Tibial nerve (tissue), 4 donors: ENCODE data around the gene LRFN2. TPM values are rescaled to one million over a fixed set of nuclear protein-coding genes. Genes with fewer than 3 reads are reported as not detected.

Source experiments
- DNase-seq, 2 donors: peaks; one replicate each; pipeline ENCODE4 v3.0.0-alpha.2; 2019; ENCODE audit warnings: low spot score in 2 of 2
- H3K27ac ChIP-seq, 4 donors: fragments of 200-600 bp; sonication (generic) in 3 of 4; one replicate each; pipeline ENCODE4 v1.5.1; 2017 to 2019; ENCODE audit warnings: mild to moderate bottlenecking in 1 of 4
- H3K27me3 ChIP-seq, 2 donors: fragments of 200-600 bp; sonication (generic) in 1 of 2; one replicate each; pipeline versions ENCODE4 v1.5.1 to v1.6.0; 2017 to 2019
- H3K36me3 ChIP-seq, 3 donors: fragments of 200-600 bp; sonication (generic); one replicate each; pipeline ENCODE4 v1.5.1; 2018 to 2019
- H3K4me1 ChIP-seq, 4 donors: fragments of 200-600 bp; sonication (generic) in 3 of 4; one replicate each; pipeline ENCODE4 v1.5.1; 2017 to 2019
- H3K4me3 ChIP-seq, 4 donors: fragments of 200-600 bp; sonication (generic) in 3 of 4; one replicate each; pipeline ENCODE4 v1.5.1; 2017 to 2019; ENCODE audit warnings: mild to moderate bottlenecking in 1 of 4, moderate library complexity in 1 of 4
- H3K9me3 ChIP-seq, 4 donors: fragments of 200-600 bp; sonication (generic) in 3 of 4; one replicate each; pipeline ENCODE4 v1.5.1; 2017 to 2019
- EP300 ChIP-seq, 2 donors: sonication (generic); formaldehyde crosslinking; IDR thresholded peaks; one replicate each; pipeline ENCODE4 v1.6.1; 2017; ENCODE audit warnings: antibody characterized with exemption in 2 of 2, mild to moderate bottlenecking in 1 of 2
- POLR2A ChIP-seq, 2 donors: fragments of 450-650 bp; IDR thresholded peaks; one replicate each; pipeline ENCODE4 v1.6.1; 2017; ENCODE audit warnings: antibody characterized with exemption in 2 of 2, mild to moderate bottlenecking in 2 of 2, moderate library complexity in 2 of 2
- WGBS, 2 donors: methylation state at CpG; one replicate each; pipeline ENCODE4 v1.1.5; 2018; 5-methylcytosine and 5-hydroxymethylcytosine counted together
- total RNA-seq, 4 donors: library from RNA; depleted of rRNA; stranded (reverse); fragments of >200 nt; gene quantifications; one replicate each; pipeline ENCODE4 v1.1.0, GENCODE V29; 2016
- TF ChIP-seq, protein P1 (sequence below), 5 experiments: fragments of 200-600 bp in 3 of 5; fragments of 450-650 bp in 2 of 5; sonication (generic) in 3 of 5; IDR thresholded peaks; one replicate each; pipeline ENCODE4 v1.5.1; 2016 to 2019; ENCODE audit warnings: antibody characterized with exemption in 5 of 5, mild to moderate bottlenecking in 3 of 5, moderate library complexity in 2 of 5

LRFN2 gene
- total RNA-seq, 4 donors from 2014 or later, result not detected

DNA sequence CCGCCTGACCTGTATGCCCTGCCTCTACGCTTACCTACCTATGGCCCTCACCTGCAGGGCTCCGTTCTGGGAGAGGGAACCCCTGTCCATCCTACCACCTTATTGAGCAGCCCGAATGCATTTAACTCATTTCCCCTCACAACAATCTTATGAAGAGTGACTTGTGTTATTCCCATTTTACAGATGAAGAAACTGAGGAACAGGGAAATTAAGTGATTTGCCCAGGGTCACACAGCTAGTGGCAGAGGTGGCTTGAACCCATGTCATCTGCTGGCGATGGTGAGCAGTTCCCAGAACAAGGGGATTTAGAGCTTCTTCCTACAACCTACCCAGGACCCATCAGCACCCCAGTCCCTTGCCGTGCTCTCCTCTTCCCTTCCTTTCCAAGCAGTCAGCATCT is 42.3 kb upstream of the LRFN2 start:
- no peaks in the 10 kb centered on the region for H3K4me1 ChIP-seq
- no peaks in the 10 kb centered on the region for H3K27me3 ChIP-seq
- 92 to 94% methylated on average over 6 of the region's 6 CpGs for WGBS, 2 donors
- H3K4me3 ChIP-seq, result no peak overlapping the region
- DNase-seq, result no peak
- H3K9me3 ChIP-seq, result no peaks in the 10 kb centered on the region
- TF ChIP-seq, protein P1, sequence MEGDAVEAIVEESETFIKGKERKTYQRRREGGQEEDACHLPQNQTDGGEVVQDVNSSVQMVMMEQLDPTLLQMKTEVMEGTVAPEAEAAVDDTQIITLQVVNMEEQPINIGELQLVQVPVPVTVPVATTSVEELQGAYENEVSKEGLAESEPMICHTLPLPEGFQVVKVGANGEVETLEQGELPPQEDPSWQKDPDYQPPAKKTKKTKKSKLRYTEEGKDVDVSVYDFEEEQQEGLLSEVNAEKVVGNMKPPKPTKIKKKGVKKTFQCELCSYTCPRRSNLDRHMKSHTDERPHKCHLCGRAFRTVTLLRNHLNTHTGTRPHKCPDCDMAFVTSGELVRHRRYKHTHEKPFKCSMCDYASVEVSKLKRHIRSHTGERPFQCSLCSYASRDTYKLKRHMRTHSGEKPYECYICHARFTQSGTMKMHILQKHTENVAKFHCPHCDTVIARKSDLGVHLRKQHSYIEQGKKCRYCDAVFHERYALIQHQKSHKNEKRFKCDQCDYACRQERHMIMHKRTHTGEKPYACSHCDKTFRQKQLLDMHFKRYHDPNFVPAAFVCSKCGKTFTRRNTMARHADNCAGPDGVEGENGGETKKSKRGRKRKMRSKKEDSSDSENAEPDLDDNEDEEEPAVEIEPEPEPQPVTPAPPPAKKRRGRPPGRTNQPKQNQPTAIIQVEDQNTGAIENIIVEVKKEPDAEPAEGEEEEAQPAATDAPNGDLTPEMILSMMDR (IDR thresholded peaks at IDR 0.05), result no peak
- TF ChIP-seq POLR2A (IDR thresholded peaks at IDR 0.05) (no peak), EP300 (IDR thresholded peaks at IDR 0.05) (no peak)
- no peaks in the 10 kb centered on the region for H3K36me3 ChIP-seq
- no peak overlapping the region for H3K27ac ChIP-seq

DNA sequence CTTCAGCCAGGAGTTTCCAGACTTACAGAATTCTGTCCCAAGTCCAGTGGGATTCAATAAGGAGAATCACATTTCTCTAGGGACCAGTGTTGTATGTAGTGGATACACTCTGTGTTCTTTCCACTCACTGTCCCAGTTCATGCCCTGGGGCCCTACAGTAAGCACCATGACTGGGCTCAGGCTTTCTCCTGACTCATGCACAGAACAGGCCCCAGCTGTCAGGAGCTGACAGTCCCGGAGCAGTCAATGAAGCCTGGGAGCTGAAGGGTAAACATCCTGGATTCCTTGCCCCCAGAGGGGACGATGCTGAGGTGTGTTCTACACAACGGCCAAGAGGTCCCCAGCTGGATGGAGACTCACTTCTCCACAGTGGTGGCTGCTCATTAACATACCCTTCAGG is 40.2 kb upstream of the LRFN2 start:
- no peaks in the 10 kb centered on the region for H3K36me3 ChIP-seq
- TF ChIP-seq, protein P1 (IDR thresholded peaks at IDR 0.05), result no peak
- no peak for TF ChIP-seq EP300 (IDR thresholded peaks at IDR 0.05)
- TF ChIP-seq POLR2A (IDR thresholded peaks at IDR 0.05), result no peak
- no peak overlapping the region for H3K27ac ChIP-seq
- WGBS, 2 donors, result 46 to 50% methylated on average over 3 of the region's 3 CpGs
- H3K4me3 ChIP-seq, result no peak overlapping the region
- DNase-seq, result no peak
- H3K4me1 ChIP-seq, result no peaks in the 10 kb centered on the region
- H3K27me3 ChIP-seq, result no peaks in the 10 kb centered on the region
- no peaks in the 10 kb centered on the region for H3K9me3 ChIP-seq

DNA sequence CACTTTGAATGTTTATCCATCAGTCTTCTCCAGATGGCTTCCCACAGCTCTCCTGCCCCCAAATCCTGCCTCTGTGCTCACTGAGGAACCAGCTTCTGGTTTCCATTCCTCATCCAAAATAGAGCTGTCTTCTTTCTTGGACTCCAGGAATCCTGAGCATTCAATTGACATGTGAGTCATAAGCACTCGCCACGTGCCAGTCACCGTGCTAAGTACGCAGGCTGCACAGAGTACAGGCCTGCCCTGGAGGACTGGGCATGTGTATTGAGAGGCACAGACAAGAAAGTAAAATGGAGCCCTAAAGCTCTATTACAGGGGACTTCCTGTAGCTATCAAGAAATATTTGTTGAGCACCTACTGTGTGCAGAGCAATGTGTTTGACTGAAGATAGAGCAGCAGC is 39.7 kb upstream of the LRFN2 start:
- 84 to 89% methylated on average over 4 of the region's 4 CpGs for WGBS, 2 donors
- H3K27ac ChIP-seq, result no peak overlapping the region
- no peaks in the 10 kb centered on the region for H3K36me3 ChIP-seq
- TF ChIP-seq, protein P1 (IDR thresholded peaks at IDR 0.05), result no peak
- TF ChIP-seq EP300 (IDR thresholded peaks at IDR 0.05) (no peak), POLR2A (IDR thresholded peaks at IDR 0.05) (no peak)
- H3K27me3 ChIP-seq, result no peaks in the 10 kb centered on the region
- DNase-seq, result no peak
- H3K4me3 ChIP-seq, result no peak overlapping the region
- H3K9me3 ChIP-seq, result no peaks in the 10 kb centered on the region
- H3K4me1 ChIP-seq, result no peaks in the 10 kb centered on the region

DNA sequence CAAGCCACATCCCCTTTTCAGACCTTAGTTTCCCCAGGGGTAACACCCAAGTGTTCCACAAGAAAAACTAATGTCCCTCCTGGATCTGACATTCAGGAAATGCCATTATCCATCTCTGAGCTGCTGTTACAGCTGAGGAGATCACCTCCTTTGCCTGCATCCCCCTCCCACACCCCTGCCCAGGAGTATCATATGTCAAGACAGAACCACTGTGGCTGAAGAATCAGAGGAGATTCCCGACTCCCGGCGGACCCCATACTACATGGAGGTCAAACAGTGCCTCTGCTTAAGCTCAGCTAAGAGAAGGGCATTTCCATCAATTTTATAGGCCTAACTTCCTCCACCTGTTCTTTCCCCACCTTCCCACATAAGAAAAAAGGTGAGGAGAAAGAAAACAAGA is 36.8 kb upstream of the LRFN2 start:
- Histone ChIP-seq H3K4me3 (no peak overlapping the region), H3K9me3 (no peaks in the 10 kb centered on the region), H3K27ac (no peak overlapping the region), H3K27me3 (no peaks in the 10 kb centered on the region), H3K4me1 (no peaks in the 10 kb centered on the region), H3K36me3 (no peaks in the 10 kb centered on the region)
- no peak for DNase-seq
- TF ChIP-seq, protein P1 (IDR thresholded peaks at IDR 0.05), result no peak
- TF ChIP-seq EP300 (IDR thresholded peaks at IDR 0.05) (no peak), POLR2A (IDR thresholded peaks at IDR 0.05) (no peak)
- WGBS, 2 donors, result 59 to 71% methylated on average over 3 of the region's 3 CpGs

DNA sequence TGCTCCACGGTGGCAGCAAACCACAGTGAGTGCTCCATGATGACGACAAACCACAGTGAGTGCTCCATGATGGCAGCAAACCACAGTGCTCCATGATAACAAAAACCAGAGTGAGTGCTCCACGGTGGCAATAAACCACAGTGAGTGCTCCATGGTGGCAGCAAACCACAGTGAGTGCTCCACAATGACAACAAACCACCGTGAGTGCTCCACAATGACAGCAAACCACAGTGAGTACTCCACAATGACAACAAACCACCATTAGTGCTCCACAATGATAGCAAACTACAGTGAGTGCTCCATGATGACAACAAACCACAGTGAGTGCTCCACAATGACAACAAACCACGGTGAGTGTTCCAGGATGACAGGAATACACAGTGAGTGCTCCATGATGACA is 36.0 kb upstream of the LRFN2 start:
- no peak overlapping the region for H3K27ac ChIP-seq
- no peaks in the 10 kb centered on the region for H3K4me1 ChIP-seq
- H3K36me3 ChIP-seq, result no peaks in the 10 kb centered on the region
- no peak for DNase-seq
- TF ChIP-seq EP300 (IDR thresholded peaks at IDR 0.05), result no peak
- TF ChIP-seq, protein P1 (IDR thresholded peaks at IDR 0.05), result no peak
- TF ChIP-seq POLR2A (IDR thresholded peaks at IDR 0.05), result no peak
- WGBS, 2 donors, result 73 to 74% methylated on average over 5 of the region's 5 CpGs
- no peak overlapping the region for H3K4me3 ChIP-seq
- H3K27me3 ChIP-seq, result no peaks in the 10 kb centered on the region
- H3K9me3 ChIP-seq, result peaks cover 0 to 3% (median 0%) of the 10 kb centered on the region in 4 donors
